Right lobe of liver (tissue), 6 donors: ENCODE measurements around the gene NUMA1. TPM values are rescaled to one million over a fixed set of nuclear protein-coding genes. Genes with fewer than 3 reads are reported as not detected.

ENCODE experiments used
- ATAC-seq, 4 donors: fragments of 200-7000 bp; cut with Tn5 transposase; one replicate each; pipeline ENCODE4 v1.9.1; 2020; ENCODE audit warnings: mild to moderate bottlenecking in 4 of 4, moderate library complexity in 4 of 4
- DNase-seq, 3 donors: peaks; one replicate each; pipeline ENCODE4 v3.0.0-alpha.2; 2020
- H3K27ac ChIP-seq, 3 donors: fragments of 200-600 bp; one replicate each; pipeline ENCODE4 v1.8.0; 2022
- H3K27me3 ChIP-seq, 2 donors: fragments of 200-600 bp; one replicate each; pipeline ENCODE4 v1.8.0; 2022
- H3K36me3 ChIP-seq, 4 donors: fragments of 200-600 bp; sonication (generic) in 1 of 4; one replicate each; pipeline versions ENCODE4 v1.5.1 to v1.8.0; 2017 to 2022; ENCODE audit warnings: control low read depth in 1 of 4
- H3K4me1 ChIP-seq, 4 donors: fragments of 200-600 bp; sonication (generic) in 1 of 4; one replicate each; pipeline versions ENCODE4 v1.5.1 to v1.8.0; 2017 to 2022; ENCODE audit warnings: control low read depth in 1 of 4
- H3K4me3 ChIP-seq, 3 donors: fragments of 200-600 bp; one replicate each; pipeline ENCODE4 v1.8.0; 2022
- H3K9me3 ChIP-seq, 4 donors: fragments of 200-600 bp; sonication (generic) in 1 of 4; one replicate each; pipeline versions ENCODE4 v1.5.1 to v1.8.0; 2017 to 2022; ENCODE audit warnings: control low read depth in 1 of 4
- CTCF ChIP-seq, 4 donors: fragments of 200-600 bp in 3 of 4; fragments of 450-650 bp in 1 of 4; IDR thresholded peaks; one replicate each; pipeline versions ENCODE4 v1.5.1 to v1.8.0; 2016 to 2022; ENCODE audit warnings: antibody characterized with exemption in 4 of 4, mild to moderate bottlenecking in 2 of 4
- POLR2A ChIP-seq: fragments of 450-650 bp; IDR thresholded peaks from one replicate; pipeline ENCODE4 v1.6.1; 2017; ENCODE audit warnings: antibody characterized with exemption, mild to moderate bottlenecking
- WGBS: methylation state at CpG from one replicate; pipeline ENCODE4 v1.1.6; 2018; ENCODE audit warnings: low coverage, low lambda C conversion rate; ENCODE audit not compliant: insufficient coverage; ENCODE audit errors: missing lambda C conversion rate; 5-methylcytosine and 5-hydroxymethylcytosine counted together
- intact Hi-C, 2 donors: fragments of 100-400 bp; cut with DNase I; formaldehyde crosslinking; loops; one replicate each; pipeline versions ENCODE4 v1.11.2 to v1.14.1; 2022
- total RNA-seq, 6 experiments: library from RNA; depleted of rRNA in 2 of 6; stranded (reverse); fragments of >200 nt in 2 of 6; fragmentation: NEBNext Ultra II Directional in 3 of 6; extraction: Animal tissue kit (Norgen Biotek cat#: 25700) in 3 of 6; gene quantifications; one replicate each; pipeline versions ENCODE4 v1.1.0 to v1.2.4, GENCODE V29; 2016 to 2023
- donor health status: DM: no; HTN: yes; CAD: no.
- donor health status: DM: no; HTN: no; CAD: no.
- donor health status: DM: no; HTN: no; CAD: no.
- donor health status: DM: no; HTN: yes; CAD: no.
- donor health status: DM: no; HTN: yes; CAD: no.

Gene NUMA1
- total RNA-seq, 6 experiments from 2014 or later: 47.3 to 62.5 (median 54.5) TPM

DNA sequence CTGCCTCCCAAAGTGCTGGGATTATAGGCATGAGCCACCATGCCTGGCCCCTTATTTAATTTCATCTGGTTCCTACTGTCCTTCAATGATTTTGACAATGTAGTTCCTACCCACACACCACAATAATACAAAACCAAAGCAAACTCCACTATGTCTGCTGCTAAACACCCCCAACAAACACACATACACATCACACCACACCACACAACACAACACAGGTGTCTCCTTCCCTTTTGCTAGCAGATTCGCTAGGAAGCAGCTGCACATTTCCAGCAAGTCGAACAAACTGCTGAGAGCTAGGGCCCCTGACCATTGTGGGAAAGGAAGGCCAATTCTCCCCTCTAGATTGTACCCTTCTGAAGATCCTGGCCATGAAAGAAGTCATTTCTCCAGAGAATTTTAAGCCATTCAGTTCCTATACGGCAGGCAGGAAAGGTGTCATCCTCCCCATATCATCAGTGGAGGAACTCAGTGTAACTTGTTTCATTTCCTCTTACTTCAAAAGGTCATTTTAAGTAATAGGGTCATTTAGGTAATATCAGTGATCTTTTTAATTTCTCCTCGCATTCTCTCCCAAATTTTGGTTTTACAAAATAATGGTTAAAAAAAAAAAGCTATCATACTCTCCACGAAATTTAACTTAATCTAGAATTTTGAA lies 18.5 kb downstream of the NUMA1 start:
- intact Hi-C loops: no loop called here
- ATAC-seq (no peak), DNase-seq (peak in 1 of 3 donors; percentile 19)
- Histone ChIP-seq H3K4me3 (no peak overlapping the region), H3K9me3 (no peaks in the 10 kb centered on the region), H3K36me3 (no peaks in the 10 kb centered on the region), H3K27me3 (no peaks in the 10 kb centered on the region), H3K4me1 (peaks cover 0 to 3% (median 0%) of the 10 kb centered on the region in 4 donors), H3K27ac (no peak overlapping the region)
- 82% methylated on average over 5 of the region's 5 CpGs for WGBS
- TF ChIP-seq CTCF (IDR thresholded peaks at IDR 0.05) (no peak), POLR2A (no peak)

- Histone ChIP-seq H3K36me3 (no peaks in the 10 kb centered on the region), H3K27ac (no peak overlapping the region), H3K9me3 (no peaks in the 10 kb centered on the region), H3K4me3 (no peak overlapping the region), H3K4me1 (no peaks in the 10 kb centered on the region), H3K27me3 (no peaks in the 10 kb centered on the region)
- TF ChIP-seq CTCF (IDR thresholded peaks at IDR 0.05) (no peak), POLR2A (no peak)
- WGBS: 85% methylated on average over 2 of the region's 3 CpGs
- ATAC-seq (no peak), DNase-seq (peak in 1 of 3 donors; percentile 11)
- intact Hi-C loops: no loop called here
These were observed 21.8 kb downstream of the NUMA1 start for GRCh38 chr11:72058416-72059034.

DNA sequence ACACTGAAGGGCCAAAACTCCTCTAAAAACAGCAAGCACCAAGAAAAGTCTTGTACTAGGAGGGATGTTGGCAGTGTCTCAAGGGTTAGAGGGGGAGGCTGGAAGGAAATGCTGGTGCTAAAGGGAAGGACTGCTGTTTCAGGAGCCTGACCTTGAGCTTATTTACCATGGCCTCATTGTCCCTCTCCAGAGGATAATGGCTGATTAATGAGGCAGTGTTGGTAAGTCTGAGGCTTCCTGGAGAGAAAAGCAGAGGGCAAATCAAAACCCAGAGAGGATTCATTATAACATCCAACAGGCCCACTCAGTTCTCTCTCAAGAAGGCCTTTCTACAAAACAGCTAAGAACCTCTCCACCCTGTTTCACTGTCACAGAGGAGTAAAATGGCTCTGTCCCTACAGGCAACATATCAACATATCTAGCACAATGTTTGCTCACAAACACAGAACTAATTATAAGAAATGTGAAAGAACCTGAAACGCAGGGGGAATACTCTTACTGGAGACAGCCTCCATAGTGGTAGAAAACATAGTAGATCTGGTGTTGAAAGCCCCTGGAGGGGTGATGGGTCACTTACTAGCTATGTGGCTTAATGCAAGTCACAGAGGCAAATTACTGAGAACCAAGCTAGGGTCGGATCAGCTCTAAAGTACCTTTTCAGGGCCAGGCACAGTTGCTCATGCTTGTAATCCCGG lies 31.4 kb downstream of the NUMA1 start:
- Histone ChIP-seq H3K4me1 (no peaks in the 10 kb centered on the region), H3K4me3 (no peak overlapping the region), H3K36me3 (no peaks in the 10 kb centered on the region), H3K27me3 (no peaks in the 10 kb centered on the region), H3K27ac (no peak overlapping the region), H3K9me3 (no peaks in the 10 kb centered on the region)
- 79% methylated on average over 3 of the region's 3 CpGs for WGBS
- intact Hi-C loops: no loop called here
- DNase-seq (peak in 1 of 3 donors; percentile 35), ATAC-seq (peak; percentile 59 to 86 (median 71))
- TF ChIP-seq POLR2A: no peak
- TF ChIP-seq CTCF (IDR thresholded peaks at IDR 0.05): no peak

- WGBS: 83% methylated on average over 1 of the region's 5 CpGs
- ATAC-seq (no peak), DNase-seq (peak in 1 of 3 donors; percentile 39)
- Histone ChIP-seq H3K9me3 (no peaks in the 10 kb centered on the region), H3K4me3 (no peak overlapping the region), H3K4me1 (peaks cover 0 to 11% (median 3%) of the 10 kb centered on the region in 4 donors), H3K27me3 (no peaks in the 10 kb centered on the region), H3K27ac (no peak overlapping the region), H3K36me3 (no peaks in the 10 kb centered on the region)
- intact Hi-C loops: no loop called here
- TF ChIP-seq POLR2A: no peak
- no peak for TF ChIP-seq CTCF (IDR thresholded peaks at IDR 0.05)
These were observed 34.5 kb downstream of the NUMA1 start for GRCh38 chr11:72045849-72046248.
